HCT116 (cell line): Measurements from ENCODE around the gene MAPK10. TPM values are rescaled to one million over a fixed set of nuclear protein-coding genes. Genes with fewer than 3 reads are reported as not detected.

Source experiments
- ATAC-seq: fragments of 200-7000 bp; cut with Tn5 transposase; 2 replicates; pipeline ENCODE4 v1.9.1; 2020; ENCODE audit warnings: mild to moderate bottlenecking, moderate library complexity
- BruUV-seq: library from RNA; stranded (reverse); fragments of 400-500 nt; replicated peaks from 2 replicates; lab custom pipeline; 2021; lab: Mats Ljungman, UMichigan
- CTCF ChIA-PET: fragments of 300-600 bp; sonication (Branson Sonifier 250); formaldehyde crosslinking; loops from one replicate; lab custom pipeline; 2021; ENCODE audit warnings: antibody characterized with exemption; lab: Charles Lee
- POLR2A ChIA-PET: fragments of 300-600, 350-600 bp; sonication (Branson Sonifier 250); formaldehyde crosslinking; loops from one replicate; lab custom pipeline; 2021; ENCODE audit warnings: antibody characterized with exemption; lab: Charles Lee
- RAD21 ChIA-PET, 2 experiments: fragments of 300-600 bp; sonication (Branson Sonifier 250); formaldehyde crosslinking; loops; one replicate each; lab custom pipeline; 2023; ENCODE audit warnings: low total read pairs in 2 of 2; ENCODE audit not compliant: uncharacterized antibody in 2 of 2, unreplicated experiment in 2 of 2, low non-redundant PET in 1 of 2; lab: Charles Lee
- DNase-seq: peaks from one replicate; pipeline ENCODE4 v3.0.0-alpha.2; 2010; ENCODE audit warnings: low read depth, low spot score
- H2AFZ ChIP-seq: fragments of 200-600 bp; shearing (Covaris generic), sonication (generic); 2 replicates; pipeline ENCODE4 v1.6.1; 2017; ENCODE audit warnings: low read depth, mixed run types, mixed read lengths, antibody characterized with exemption, low read length; ENCODE audit not compliant: poor library complexity, severe bottlenecking
- H3K27ac ChIP-seq: 2 replicates; pipeline ENCODE4 v1.5.1; 2012; ENCODE audit warnings: low read depth, low read length
- H3K27me3 ChIP-seq: fragments of 200-600 bp; sonication (generic); 2 replicates; pipeline ENCODE4 v1.6.1; 2016; ENCODE audit warnings: mixed run types, low read length, mixed read lengths; ENCODE audit not compliant: insufficient read depth
- H3K36me3 ChIP-seq, 2 experiments: fragments of 200-500 bp in 1 of 2; fragments of 200-600 bp in 1 of 2; sonication (Bioruptor generic) in 1 of 2; sonication (generic) in 1 of 2; 2 replicates each; pipeline versions ENCODE4 v1.5.1 to v1.6.1; 2014 to 2016; ENCODE audit warnings: low read length in 2 of 2, inconsistent platforms in 1 of 2, mixed read lengths in 1 of 2, mixed run types in 1 of 2; ENCODE audit not compliant: insufficient read depth in 2 of 2, control insufficient read depth in 1 of 2
- H3K4me1 ChIP-seq, 2 experiments: fragments of 200-600 bp in 1 of 2; sonication (generic) in 1 of 2; 2 replicates each; pipeline versions ENCODE4 v1.5.1 to v1.6.1; 2012 to 2017; ENCODE audit warnings: low read length in 2 of 2, inconsistent platforms in 1 of 2, mild to moderate bottlenecking in 1 of 2, mixed read lengths in 1 of 2, mixed run types in 1 of 2, moderate library complexity in 1 of 2; ENCODE audit not compliant: insufficient read depth in 2 of 2, control insufficient read depth in 1 of 2
- H3K4me2 ChIP-seq: fragments of 200-600 bp; sonication (generic); 2 replicates; pipeline ENCODE4 v1.6.1; 2017; ENCODE audit warnings: mixed run types, low read length, mixed read lengths
- H3K4me3 ChIP-seq, 2 experiments: fragments of 200-600 bp in 1 of 2; sonication (generic) in 1 of 2; replicated peaks in 1 of 2; 2 replicates each; pipeline ENCODE4 v1.5.1; 2011 to 2016; ENCODE audit warnings: low read length in 2 of 2, control low read depth in 1 of 2, low read depth in 1 of 2, mild to moderate bottlenecking in 1 of 2, mixed read lengths in 1 of 2, mixed run types in 1 of 2
- H3K79me2 ChIP-seq: fragments of 200-600 bp; sonication (generic); 2 replicates; pipeline ENCODE4 v1.6.1; 2017; ENCODE audit warnings: mild to moderate bottlenecking, mixed run types, low read length, moderate library complexity, mixed read lengths; ENCODE audit not compliant: insufficient read depth
- H3K9ac ChIP-seq: fragments of 200-600 bp; sonication (generic); 2 replicates; pipeline ENCODE4 v1.6.1; 2016; ENCODE audit warnings: low read length, mixed read lengths
- H3K9me2 ChIP-seq: fragments of 200-600 bp; sonication (generic), shearing (Covaris generic); 2 replicates; pipeline ENCODE4 v1.6.1; 2017; ENCODE audit warnings: mixed run types, mild to moderate bottlenecking, moderate library complexity; ENCODE audit not compliant: insufficient read depth
- H3K9me3 ChIP-seq, 2 experiments: fragments of 200-500 bp in 1 of 2; fragments of 200-600 bp in 1 of 2; sonication (Bioruptor generic) in 1 of 2; sonication (generic) in 1 of 2; 2 replicates each; pipeline ENCODE4 v1.6.1; 2014 to 2017; ENCODE audit warnings: low read length in 2 of 2, mixed read lengths in 2 of 2, inconsistent platforms in 1 of 2, low read depth in 1 of 2, mild to moderate bottlenecking in 1 of 2, mixed run types in 1 of 2, moderate library complexity in 1 of 2; ENCODE audit not compliant: control insufficient read depth in 1 of 2, insufficient read depth in 1 of 2
- H4K20me1 ChIP-seq: fragments of 200-600 bp; sonication (generic), shearing (Covaris generic); 2 replicates; pipeline ENCODE4 v1.6.1; 2017; ENCODE audit warnings: mixed run types, mild to moderate bottlenecking, moderate library complexity; ENCODE audit not compliant: insufficient read depth
- CEBPB ChIP-seq: IDR thresholded peaks from 2 replicates; pipeline ENCODE4 v1.6.1; 2012; ENCODE audit warnings: low read depth
- EGR1 ChIP-seq: IDR thresholded peaks from 2 replicates; pipeline ENCODE4 v1.6.1; 2012; ENCODE audit warnings: low read depth
- EZH2 ChIP-seq: fragments of 200-600 bp; sonication (generic); IDR thresholded peaks from 2 replicates; pipeline ENCODE4 v1.6.1; 2017; ENCODE audit warnings: antibody characterized with exemption, mixed run types
- EZH2phosphoT487 ChIP-seq: fragments of 200-600 bp; IDR thresholded peaks from 2 replicates; pipeline ENCODE4 v1.6.1; 2018; ENCODE audit warnings: antibody characterized with exemption, borderline replicate concordance
- FOSL1 ChIP-seq: IDR thresholded peaks from 2 replicates; pipeline ENCODE4 v1.6.1; 2012; ENCODE audit warnings: low read depth
- MAX ChIP-seq: IDR thresholded peaks from 2 replicates; pipeline ENCODE4 v1.6.1; 2012
- POLR2AphosphoS5 ChIP-seq: IDR thresholded peaks from 2 replicates; pipeline ENCODE4 v1.6.1; 2011; ENCODE audit warnings: mild to moderate bottlenecking, low read depth, low read length, moderate library complexity
- SRF ChIP-seq: IDR thresholded peaks from 2 replicates; pipeline ENCODE4 v1.6.1; 2012; ENCODE audit warnings: low read depth
- YY1 ChIP-seq: IDR thresholded peaks from 2 replicates; pipeline ENCODE4 v1.6.1; 2011; ENCODE audit warnings: low read length, low read depth, moderate library complexity, mild to moderate bottlenecking; ENCODE audit not compliant: insufficient replicate concordance; ENCODE audit errors: extremely low read depth
- intact Hi-C: fragments of 100-400 bp; cut with micrococcal nuclease; formaldehyde crosslinking; loops from 2 replicates; pipeline ENCODE4 v1.10.0; 2022
- total RNA-seq: library from RNA; stranded (reverse); gene quantifications from one replicate; pipeline ENCODE4 v1.2.1, GENCODE V29; 2021; ENCODE audit not compliant: unreplicated experiment
- TF ChIP-seq, protein P1 (sequence below): IDR thresholded peaks from 2 replicates; pipeline ENCODE4 v1.6.1; 2012; ENCODE audit warnings: low read depth
- TF ChIP-seq, protein P2 (sequence below): IDR thresholded peaks from 2 replicates; pipeline ENCODE4 v1.6.1; 2012

Gene MAPK10
- total RNA-seq, 1 experiment from 2014 or later: 0.52 TPM

DNA sequence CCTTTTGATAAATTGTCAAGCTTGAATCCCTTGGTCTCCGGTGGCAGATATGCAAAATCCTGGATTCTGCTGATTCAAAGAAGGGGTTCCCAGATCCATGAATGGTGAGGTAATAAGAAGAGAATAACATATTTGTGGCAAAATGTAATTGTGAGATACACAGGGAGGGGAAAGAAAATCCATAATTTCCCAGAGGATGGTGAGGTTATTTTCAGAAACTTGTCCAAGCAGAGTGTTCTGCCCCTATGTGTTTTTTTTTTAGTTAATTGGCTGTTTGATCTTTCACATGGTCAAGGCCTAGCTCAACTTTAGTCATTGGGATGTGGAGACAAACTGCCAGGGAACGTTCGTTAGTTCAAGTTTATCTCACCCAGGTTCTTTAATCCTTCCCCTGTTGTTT, 408.8 kb downstream of the MAPK10 start:
- no peak overlapping the region for H2AFZ ChIP-seq
- ATAC-seq: no peak
- no peaks in the 10 kb centered on the region for H3K79me2 ChIP-seq
- intact Hi-C loops: no loop called here
- no peak overlapping the region for H3K27ac ChIP-seq
- H3K4me3 ChIP-seq: no peak overlapping the region
- ChIA-PET POLR2A (no interaction called here), CTCF (no interaction called here), RAD21 (no interaction called here)
- no peaks in the 10 kb centered on the region for H3K9me3 ChIP-seq
- H3K4me2 ChIP-seq: no peak overlapping the region
- BruUV-seq: no TSS peak
- no peak for TF ChIP-seq SRF
- no peak for TF ChIP-seq FOSL1
- no peak for TF ChIP-seq EGR1
- no peak for TF ChIP-seq MAX
- no peak for TF ChIP-seq CEBPB
- H3K9ac ChIP-seq: no peak overlapping the region
- H4K20me1 ChIP-seq: no peaks in the 10 kb centered on the region
- no peaks in the 10 kb centered on the region for H3K36me3 ChIP-seq
- no peaks in the 10 kb centered on the region for H3K27me3 ChIP-seq
- peaks cover 13 to 23% of the 10 kb centered on the region in 2 experiments for H3K4me1 ChIP-seq
- no peaks in the 10 kb centered on the region for H3K9me2 ChIP-seq
- DNase-seq: no peak

GRCh38 chr4:85946821-85947220, 413.0 kb downstream of the MAPK10 start:
- POLR2A ChIA-PET: no interaction called here
- H3K4me1 ChIP-seq: no peaks in the 10 kb centered on the region
- no peak overlapping the region for H2AFZ ChIP-seq
- intact Hi-C loops: no loop called here
- no peak overlapping the region for H3K4me3 ChIP-seq
- no peak overlapping the region for H3K4me2 ChIP-seq
- no peaks in the 10 kb centered on the region for H3K79me2 ChIP-seq
- no peak overlapping the region for H3K9ac ChIP-seq
- no peaks in the 10 kb centered on the region for H3K27me3 ChIP-seq
- TF ChIP-seq, protein P1, sequence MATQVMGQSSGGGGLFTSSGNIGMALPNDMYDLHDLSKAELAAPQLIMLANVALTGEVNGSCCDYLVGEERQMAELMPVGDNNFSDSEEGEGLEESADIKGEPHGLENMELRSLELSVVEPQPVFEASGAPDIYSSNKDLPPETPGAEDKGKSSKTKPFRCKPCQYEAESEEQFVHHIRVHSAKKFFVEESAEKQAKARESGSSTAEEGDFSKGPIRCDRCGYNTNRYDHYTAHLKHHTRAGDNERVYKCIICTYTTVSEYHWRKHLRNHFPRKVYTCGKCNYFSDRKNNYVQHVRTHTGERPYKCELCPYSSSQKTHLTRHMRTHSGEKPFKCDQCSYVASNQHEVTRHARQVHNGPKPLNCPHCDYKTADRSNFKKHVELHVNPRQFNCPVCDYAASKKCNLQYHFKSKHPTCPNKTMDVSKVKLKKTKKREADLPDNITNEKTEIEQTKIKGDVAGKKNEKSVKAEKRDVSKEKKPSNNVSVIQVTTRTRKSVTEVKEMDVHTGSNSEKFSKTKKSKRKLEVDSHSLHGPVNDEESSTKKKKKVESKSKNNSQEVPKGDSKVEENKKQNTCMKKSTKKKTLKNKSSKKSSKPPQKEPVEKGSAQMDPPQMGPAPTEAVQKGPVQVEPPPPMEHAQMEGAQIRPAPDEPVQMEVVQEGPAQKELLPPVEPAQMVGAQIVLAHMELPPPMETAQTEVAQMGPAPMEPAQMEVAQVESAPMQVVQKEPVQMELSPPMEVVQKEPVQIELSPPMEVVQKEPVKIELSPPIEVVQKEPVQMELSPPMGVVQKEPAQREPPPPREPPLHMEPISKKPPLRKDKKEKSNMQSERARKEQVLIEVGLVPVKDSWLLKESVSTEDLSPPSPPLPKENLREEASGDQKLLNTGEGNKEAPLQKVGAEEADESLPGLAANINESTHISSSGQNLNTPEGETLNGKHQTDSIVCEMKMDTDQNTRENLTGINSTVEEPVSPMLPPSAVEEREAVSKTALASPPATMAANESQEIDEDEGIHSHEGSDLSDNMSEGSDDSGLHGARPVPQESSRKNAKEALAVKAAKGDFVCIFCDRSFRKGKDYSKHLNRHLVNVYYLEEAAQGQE: no peak
- TF ChIP-seq POLR2AphosphoS5 (no peak), YY1 (no peak), EGR1 (no peak), CEBPB (no peak), EZH2phosphoT487 (no peak), EZH2 (no peak)
- TF ChIP-seq, protein P2, sequence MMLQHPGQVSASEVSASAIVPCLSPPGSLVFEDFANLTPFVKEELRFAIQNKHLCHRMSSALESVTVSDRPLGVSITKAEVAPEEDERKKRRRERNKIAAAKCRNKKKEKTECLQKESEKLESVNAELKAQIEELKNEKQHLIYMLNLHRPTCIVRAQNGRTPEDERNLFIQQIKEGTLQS: no peak
- TF ChIP-seq, all 23 proteins: peak for 0
- CTCF ChIA-PET: no interaction called here
- RAD21 ChIA-PET: no interaction called here
- H3K9me3 ChIP-seq: no peaks in the 10 kb centered on the region
- DNase-seq (no peak), ATAC-seq (no peak)
- no TSS peak for BruUV-seq
- no peaks in the 10 kb centered on the region for H3K36me3 ChIP-seq
- no peaks in the 10 kb centered on the region for H3K9me2 ChIP-seq
- no peaks in the 10 kb centered on the region for H4K20me1 ChIP-seq
- H3K27ac ChIP-seq: no peak overlapping the region
